NT2/D1 (cell line): ENCODE data around the gene RASGRF2.

Experiments
- SUZ12 ChIP-seq: IDR thresholded peaks from 2 replicates; pipeline ENCODE4 v1.6.1; 2011; ENCODE audit not compliant: insufficient read length, insufficient read depth; ENCODE audit errors: extremely low read depth
- YY1 ChIP-seq: IDR thresholded peaks from 2 replicates; pipeline ENCODE4 v1.6.1; 2011; ENCODE audit not compliant: insufficient read length, insufficient read depth
- ZNF274 ChIP-seq: IDR thresholded peaks from 2 replicates; pipeline ENCODE4 v1.6.1; 2011; ENCODE audit warnings: mild to moderate bottlenecking, low read depth, low read length

GRCh38 chr5:81251922-81252321 is 291.8 kb downstream of the RASGRF2 start:
- TF ChIP-seq YY1 (no peak), SUZ12 (no peak), ZNF274 (no peak)
